GM19395 (cell line): ENCODE data around the gene BSN.

Experiments used
- ATAC-seq: cut with Tn5 transposase; IDR thresholded peaks from one replicate; pipeline ENCODE4 v1.9.1; 2021; ENCODE audit warnings: mild to moderate bottlenecking, moderate library complexity; ENCODE audit not compliant: unreplicated experiment

The BSN gene

GRCh38 chr3:49593041-49593440 is 38.8 kb downstream of the BSN start:
- no peak for ATAC-seq

GRCh38 chr3:49600781-49601180 is 46.5 kb downstream of the BSN start:
- no peak for ATAC-seq

DNA sequence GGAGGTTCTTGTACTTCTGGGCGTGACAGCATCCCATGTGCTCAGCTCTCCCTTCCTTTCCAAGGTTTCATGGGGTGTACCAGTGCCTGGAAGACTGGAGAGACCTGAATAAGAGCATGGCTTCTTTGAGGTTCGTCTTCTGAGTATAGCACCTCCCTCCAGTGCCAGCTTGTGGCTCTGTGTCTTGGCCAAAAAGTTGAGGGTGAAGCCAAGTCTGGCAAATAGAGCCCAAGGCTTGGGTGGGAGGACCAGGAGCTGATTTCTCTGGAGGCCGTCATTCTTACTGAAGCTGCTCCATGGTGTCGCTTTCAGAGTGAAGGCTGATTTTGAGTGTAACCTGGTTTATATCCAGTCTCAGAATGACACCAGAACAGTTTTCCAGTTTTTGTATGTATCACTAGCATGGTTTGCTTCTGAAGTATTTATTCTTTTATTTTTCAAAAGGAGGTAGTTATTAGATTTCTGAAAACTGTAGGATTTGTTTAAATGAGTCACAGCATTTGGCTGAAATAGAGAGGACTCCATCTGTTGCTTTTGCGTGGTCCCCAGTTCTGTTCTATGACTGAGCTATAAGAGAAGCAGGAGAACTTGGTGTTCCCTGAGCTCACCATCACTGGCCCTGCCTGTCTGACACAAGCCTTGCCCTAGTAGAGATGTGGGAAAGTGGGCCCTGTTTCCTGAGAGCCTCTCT is 47.2 kb downstream of the BSN start:
- ATAC-seq, result no peak

- ATAC-seq, result no peak
These were observed 47.8 kb downstream of the BSN start for GRCh38 chr3:49602049-49602554.

GRCh38 chr3:49602877-49603411 is 48.7 kb downstream of the BSN start:
- no peak for ATAC-seq

DNA sequence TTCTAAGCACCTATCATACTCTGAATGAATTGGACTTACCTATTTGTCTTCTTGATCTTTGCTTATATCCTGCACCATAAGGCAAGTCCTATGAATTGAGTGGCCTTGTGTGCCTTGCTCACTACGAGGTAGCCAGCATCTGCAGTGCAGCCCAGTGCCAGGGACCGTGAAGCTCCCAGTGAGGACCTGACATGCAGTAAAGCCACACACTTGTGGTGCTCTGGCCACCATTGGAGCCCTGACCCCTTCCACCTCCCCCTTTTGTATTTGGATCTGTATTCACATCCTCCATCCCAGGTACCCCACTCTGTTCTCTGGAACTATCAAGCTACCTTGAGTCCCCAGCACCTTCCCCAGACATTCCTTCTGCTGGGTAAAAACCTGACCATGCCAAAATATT is 52.1 kb downstream of the BSN start:
- no peak for ATAC-seq

GRCh38 chr3:49607105-49607591 is 52.9 kb downstream of the BSN start:
- ATAC-seq, result no peak

- no peak for ATAC-seq
These were observed 53.5 kb downstream of the BSN start for GRCh38 chr3:49607796-49608195.

GRCh38 chr3:49609314-49609713 is 55.0 kb downstream of the BSN start:
- ATAC-seq, result no peak

DNA sequence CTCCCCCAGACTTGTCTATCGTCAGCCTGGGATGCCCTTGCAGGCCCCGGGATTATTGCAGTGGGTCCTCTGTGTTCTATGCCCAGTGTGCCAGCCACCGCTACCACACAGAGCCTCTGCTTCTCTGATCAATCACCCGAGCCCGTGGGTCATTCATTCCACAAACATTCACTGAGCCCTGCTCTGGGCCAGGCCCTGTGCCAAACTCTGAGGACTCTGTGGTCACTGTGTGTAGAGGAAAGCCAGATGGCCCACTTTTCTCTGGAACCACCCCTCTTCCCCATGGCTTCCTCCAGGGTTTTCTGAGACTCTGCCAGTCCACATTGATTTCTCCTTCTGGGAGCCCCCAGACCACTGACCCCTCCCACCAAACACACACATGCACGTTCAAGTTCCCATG is 55.5 kb downstream of the BSN start:
- ATAC-seq, result no peak

DNA sequence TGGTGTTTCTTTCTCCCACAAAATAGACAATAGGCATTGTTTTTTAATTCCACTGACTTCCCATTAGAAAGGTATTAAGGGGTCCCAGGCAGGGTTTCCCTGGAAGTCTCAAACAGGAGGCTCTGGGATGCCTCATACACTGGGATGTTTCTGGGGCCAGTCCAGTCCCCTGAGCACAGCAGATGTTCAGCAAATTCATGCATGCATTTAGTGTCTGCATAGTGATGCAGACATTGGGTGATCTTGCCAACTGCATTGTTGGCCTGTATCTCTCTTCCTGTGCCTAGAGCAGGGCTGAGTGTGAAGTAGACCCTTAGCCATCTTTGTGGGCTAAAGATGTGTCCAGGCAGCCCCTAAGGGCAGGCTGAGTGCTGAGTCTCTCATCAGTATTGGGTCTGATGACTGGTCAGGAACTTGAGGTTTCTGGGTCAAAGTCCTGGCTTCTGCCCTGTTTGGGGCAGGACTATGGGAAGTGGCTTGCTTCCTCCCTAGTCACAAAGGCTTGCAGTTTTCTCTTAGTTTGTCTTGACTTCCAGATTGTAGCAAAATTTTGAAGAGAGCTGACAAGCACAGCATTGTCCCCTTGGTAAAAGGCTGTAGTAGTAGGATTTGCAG is 56.5 kb downstream of the BSN start:
- no peak for ATAC-seq

DNA sequence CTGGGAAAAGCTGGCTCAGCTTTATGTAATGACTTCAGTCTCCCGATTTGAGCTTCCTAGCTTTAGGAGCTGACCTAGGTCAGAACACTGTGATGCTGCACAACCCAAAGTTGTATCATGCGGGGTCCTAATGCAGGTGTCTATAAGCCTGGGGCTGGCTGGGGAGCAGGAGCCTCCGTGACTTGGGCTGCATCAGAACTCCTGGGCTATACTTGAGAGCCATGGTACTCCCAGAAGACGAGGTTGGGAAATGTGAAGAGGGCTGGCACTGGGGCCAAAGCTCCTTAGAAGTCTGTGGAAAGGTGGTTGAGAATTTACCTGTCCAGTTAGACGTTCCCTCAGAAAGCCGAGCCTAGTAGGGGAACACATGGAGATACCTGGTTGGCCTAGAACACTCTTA is 57.0 kb downstream of the BSN start:
- ATAC-seq, result no peak

DNA sequence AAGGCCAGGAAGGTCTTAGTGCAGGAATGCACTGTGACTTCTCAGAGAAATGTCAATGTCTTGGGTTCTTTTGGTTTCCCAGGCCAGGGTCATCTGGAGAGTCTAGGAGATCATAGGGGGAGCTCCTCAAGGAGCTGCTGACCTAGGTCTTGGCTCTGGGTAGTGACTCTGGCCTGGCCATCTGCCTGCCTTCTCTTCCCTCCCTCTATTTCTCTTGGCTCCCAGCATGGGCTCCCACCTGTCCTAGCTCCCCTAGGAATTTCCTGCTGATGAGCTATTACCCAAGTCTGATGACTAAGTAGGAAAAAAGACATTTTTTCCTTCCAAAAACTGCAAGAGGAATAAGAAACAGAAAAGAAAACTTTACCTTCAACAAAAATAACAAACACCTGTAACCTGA is 57.4 kb downstream of the BSN start:
- no peak for ATAC-seq

DNA sequence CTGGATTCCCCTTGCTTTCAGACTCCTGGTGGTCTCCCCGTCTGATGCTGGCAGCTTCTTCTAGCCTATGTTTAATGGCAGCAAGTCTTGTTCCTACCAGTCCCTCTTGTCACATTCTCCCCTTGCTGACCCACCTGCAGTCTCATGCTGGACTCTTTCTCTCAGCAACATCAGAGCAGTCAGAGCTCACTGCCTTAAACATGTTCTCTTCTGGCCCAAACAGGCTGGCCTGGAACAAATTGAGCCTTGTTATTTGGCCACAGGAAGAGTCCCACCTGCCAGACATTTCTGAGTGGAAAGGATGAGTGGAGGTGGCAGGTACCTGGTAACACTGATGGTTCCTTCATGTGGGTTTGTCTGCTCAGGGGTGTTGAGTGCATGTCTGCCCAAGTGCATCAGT is 60.7 kb downstream of the BSN start:
- no peak for ATAC-seq

- ATAC-seq, result no peak
These were observed 61.8 kb downstream of the BSN start for GRCh38 chr3:49616061-49616460.

GRCh38 chr3:49616491-49616941 is 62.2 kb downstream of the BSN start:
- no peak for ATAC-seq

DNA sequence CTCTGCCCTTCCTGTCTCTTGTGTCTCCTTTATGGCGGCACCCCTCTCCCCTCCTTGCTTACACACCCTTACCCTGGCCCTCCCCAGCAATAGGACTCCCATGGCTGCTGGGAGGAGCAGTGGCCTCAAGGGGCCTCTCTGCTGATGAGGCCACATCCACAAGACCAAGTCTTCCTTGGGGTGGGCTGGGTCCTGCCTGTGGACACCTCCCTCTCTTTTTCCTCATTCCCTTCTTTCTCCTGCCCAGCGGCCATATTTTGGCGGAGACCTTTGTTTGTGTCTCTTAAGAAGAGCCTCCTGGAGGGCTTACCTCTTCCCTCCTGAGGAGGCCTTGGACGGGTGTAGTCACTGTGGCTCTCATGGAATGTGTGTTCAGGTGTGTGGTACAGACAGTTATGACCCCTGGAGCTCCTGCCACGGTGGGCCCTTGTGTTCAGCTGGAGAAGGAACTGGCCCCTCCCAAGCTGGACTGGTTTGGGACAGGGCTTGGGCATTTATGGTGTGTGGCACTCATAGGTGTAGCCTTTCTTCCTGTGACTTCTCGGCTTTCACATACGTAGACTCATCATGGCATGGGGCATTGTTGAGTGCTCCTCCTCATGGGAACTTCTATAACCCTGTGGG is 63.2 kb downstream of the BSN start:
- no peak for ATAC-seq

- ATAC-seq, result no peak
These were observed 64.1 kb downstream of the BSN start for GRCh38 chr3:49618412-49618811.

- no peak for ATAC-seq
These were observed 65.4 kb downstream of the BSN start for GRCh38 chr3:49619649-49620048.

DNA sequence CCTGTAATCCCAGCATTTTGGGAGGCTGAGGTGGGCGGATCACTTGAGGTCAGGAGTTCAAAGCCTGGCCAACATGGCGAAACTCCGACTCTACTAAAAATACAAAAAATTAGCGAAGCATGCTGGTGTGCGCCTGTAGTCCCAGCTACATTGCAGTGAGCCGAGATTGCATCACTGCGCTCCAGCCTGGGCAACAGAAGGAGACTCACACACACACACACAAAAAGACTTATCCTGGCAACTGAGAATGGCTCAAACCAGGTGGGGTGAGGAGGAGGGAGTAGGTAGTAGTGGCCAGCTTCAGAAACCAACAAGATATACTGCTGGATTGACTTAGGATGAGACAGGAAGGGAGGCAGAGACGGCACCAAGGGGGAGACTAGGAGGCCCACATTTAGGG is 66.5 kb downstream of the BSN start:
- no peak for ATAC-seq

- ATAC-seq, result no peak
These were observed 68.8 kb downstream of the BSN start for GRCh38 chr3:49623071-49623470.

GRCh38 chr3:49625071-49625470 is 70.8 kb downstream of the BSN start:
- no peak for ATAC-seq
